Common myeloid progenitor, CD34-positive (primary cell): ENCODE measurements around the gene TMEM144.
"Not testable (repeated sequence)": the region's sequence is repeated elsewhere in the genome, so short reads cannot be mapped to it uniquely, and the experiment has no call there.

Experiments
- CTCF ChIA-PET: fragments of 350-600 bp; sonication (Branson Sonifier 250); formaldehyde crosslinking; loops from one replicate; lab custom pipeline; 2021; ENCODE audit warnings: antibody characterized with exemption; lab: Charles Lee
- POLR2A ChIA-PET: fragments of 350-600 bp; sonication (Branson Sonifier 250); formaldehyde crosslinking; loops from one replicate; lab custom pipeline; 2021; ENCODE audit warnings: antibody characterized with exemption; lab: Charles Lee
- DNase-seq, 3 donors: peaks; one replicate each; pipeline versions ENCODE4 v3.0.0 to v3.0.0-alpha.2; 2013
- H3K27ac ChIP-seq, 2 experiments: 1 replicate in 1 of 2; 2 replicates in 1 of 2; pipeline ENCODE4 v1.7.0; 2013; ENCODE audit warnings: inconsistent platforms in 2 of 2, low read length in 2 of 2, mild to moderate bottlenecking in 2 of 2, low read depth in 1 of 2, moderate library complexity in 1 of 2; ENCODE audit not compliant: severe bottlenecking in 2 of 2, insufficient read depth in 1 of 2, poor library complexity in 1 of 2
- H3K27me3 ChIP-seq, 5 experiments: replicated peaks in 2 of 5; 1 replicate in 3 of 5; 2 replicates in 2 of 5; pipeline versions ENCODE4 v1.6.1 to v1.7.0; 2013; ENCODE audit warnings: low read length in 4 of 5, mild to moderate bottlenecking in 2 of 5, moderate library complexity in 2 of 5, inconsistent platforms in 1 of 5; ENCODE audit not compliant: insufficient read depth in 5 of 5, control insufficient read depth in 4 of 5
- H3K36me3 ChIP-seq, 4 experiments: 1 replicate in 2 of 4; 2 replicates in 2 of 4; pipeline versions ENCODE4 v1.6.1 to v1.7.0; 2013; ENCODE audit warnings: low read length in 3 of 4, control low read depth in 1 of 4, mild to moderate bottlenecking in 1 of 4; ENCODE audit not compliant: control insufficient read depth in 4 of 4, insufficient read depth in 4 of 4
- H3K4me1 ChIP-seq, 4 experiments: 1 replicate in 3 of 4; 2 replicates in 1 of 4; pipeline versions ENCODE4 v1.6.1 to v1.7.1; 2013; ENCODE audit warnings: low read length in 3 of 4, mild to moderate bottlenecking in 3 of 4, control low read depth in 1 of 4, inconsistent platforms in 1 of 4, moderate library complexity in 1 of 4; ENCODE audit not compliant: control insufficient read depth in 4 of 4, insufficient read depth in 4 of 4; ENCODE audit errors: control extremely low read depth in 1 of 4
- H3K4me3 ChIP-seq, 7 experiments: 1 replicate in 4 of 7; 2 replicates in 3 of 7; pipeline versions ENCODE4 v1.5.1 to v1.7.0; 2013; ENCODE audit warnings: mild to moderate bottlenecking in 7 of 7, low read length in 6 of 7, moderate library complexity in 6 of 7, inconsistent platforms in 2 of 7, low read depth in 2 of 7, control low read depth in 1 of 7; ENCODE audit not compliant: insufficient read depth in 4 of 7, control insufficient read depth in 1 of 7; ENCODE audit errors: extremely low read depth in 1 of 7
- H3K9me3 ChIP-seq, 5 experiments: 1 replicate in 4 of 5; 2 replicates in 1 of 5; pipeline versions ENCODE4 v1.6.1 to v1.7.1; 2013; ENCODE audit warnings: low read length in 4 of 5, mild to moderate bottlenecking in 2 of 5, inconsistent platforms in 1 of 5, low read depth in 1 of 5, moderate library complexity in 1 of 5; ENCODE audit not compliant: control insufficient read depth in 4 of 5, insufficient read depth in 2 of 5; ENCODE audit errors: control extremely low read depth in 1 of 5
- WGBS: methylation state at CpG from one replicate; pipeline ENCODE4 v1.1.5; 2013; ENCODE audit not compliant: insufficient coverage; 5-methylcytosine and 5-hydroxymethylcytosine counted together

TMEM144 gene

GRCh38 chr4:158213466-158213865 is 3.2 kb downstream of the TMEM144 start:
- POLR2A ChIA-PET: no interaction called here
- no CpG with 5 or more reads among the region's 2 CpGs for WGBS
- Histone ChIP-seq H3K27me3 (no peaks in the 10 kb centered on the region), H3K9me3 (no peaks in the 10 kb centered on the region), H3K36me3 (peaks cover 0 to 13% (median 4%) of the 10 kb centered on the region in 4 experiments), H3K4me1 (peaks cover 19 to 37% (median 29%) of the 10 kb centered on the region in 4 experiments), H3K27ac (no peak overlapping the region), H3K4me3 (no peak overlapping the region)
- no peak for DNase-seq
- CTCF ChIA-PET: interaction anchor here (0.8 to 1.7 kb wide), 3 partner anchors 18 to 22 kb away, joined by 3 to 4 read pairs (median 3); no protein-coding TSS in a partner anchor

GRCh38 chr4:158214856-158215255 is 4.6 kb downstream of the TMEM144 start:
- Histone ChIP-seq H3K27me3 (no peaks in the 10 kb centered on the region), H3K4me1 (peaks cover 11 to 25% (median 22%) of the 10 kb centered on the region in 4 experiments), H3K36me3 (peaks cover 0 to 15% (median 8%) of the 10 kb centered on the region in 4 experiments), H3K4me3 (no peak overlapping the region), H3K9me3 (no peaks in the 10 kb centered on the region), H3K27ac (no peak overlapping the region)
- ChIA-PET POLR2A (no interaction called here), CTCF (interaction anchor here (1.3 to 2.0 kb wide), 4 partner anchors 13 to 43 kb away, joined by 3 to 6 read pairs (median 4); no protein-coding TSS in a partner anchor)
- no peak for DNase-seq
- WGBS: 100% methylated on average over 1 of the region's 1 CpG

GRCh38 chr4:158217763-158218162 is 7.5 kb downstream of the TMEM144 start:
- CTCF ChIA-PET: interaction anchor here (1.7 kb wide), 1 partner anchor 15 kb away, joined by 5 read pairs; no protein-coding TSS in a partner anchor
- DNase-seq: no peak
- no peak overlapping the region for H3K4me3 ChIP-seq
- H3K36me3 ChIP-seq: peaks cover 2 to 31% (median 20%) of the 10 kb centered on the region in 4 experiments
- POLR2A ChIA-PET: no interaction called here
- H3K4me1 ChIP-seq: peaks cover 1 to 12% (median 8%) of the 10 kb centered on the region in 4 experiments
- no peaks in the 10 kb centered on the region for H3K9me3 ChIP-seq
- no CpG with 5 or more reads among the region's 5 CpGs for WGBS
- H3K27ac ChIP-seq: no peak overlapping the region
- H3K27me3 ChIP-seq: no peaks in the 10 kb centered on the region

- Histone ChIP-seq H3K4me1 (peaks cover 1 to 12% (median 8%) of the 10 kb centered on the region in 4 experiments), H3K27ac (no peak overlapping the region), H3K27me3 (no peaks in the 10 kb centered on the region), H3K4me3 (no peak overlapping the region), H3K9me3 (no peaks in the 10 kb centered on the region), H3K36me3 (peaks cover 2 to 37% (median 13%) of the 10 kb centered on the region in 4 experiments)
- WGBS: 100% methylated on average over 1 of the region's 1 CpG
- ChIA-PET POLR2A (no interaction called here), CTCF (interaction anchor here (1.0 to 2.4 kb wide), 5 partner anchors 15 to 26 kb away, joined by 3 to 7 read pairs (median 4); no protein-coding TSS in a partner anchor)
- no peak for DNase-seq
Measured at GRCh38 chr4:158219623-158220022, 9.3 kb downstream of the TMEM144 start.

GRCh38 chr4:158224318-158224717 is 14.0 kb downstream of the TMEM144 start:
- H3K4me1 ChIP-seq, H3K27ac ChIP-seq, CTCF ChIA-PET, H3K4me3 ChIP-seq, H3K27me3 ChIP-seq, DNase-seq, H3K9me3 ChIP-seq, POLR2A ChIA-PET: not testable (repeated sequence)
- peaks cover 2 to 41% (median 13%) of the 10 kb centered on the region in 4 experiments for H3K36me3 ChIP-seq
- WGBS: 98% methylated on average over 4 of the region's 4 CpGs

- H3K4me3 ChIP-seq, H3K27me3 ChIP-seq, DNase-seq, POLR2A ChIA-PET, H3K9me3 ChIP-seq, H3K4me1 ChIP-seq, H3K27ac ChIP-seq: not testable (repeated sequence)
- 67% methylated on average over 1 of the region's 2 CpGs for WGBS
- CTCF ChIA-PET: interaction anchor here (0.7 to 1.5 kb wide), 3 partner anchors 23 to 31 kb away, joined by 3 read pairs; no protein-coding TSS in a partner anchor
- peaks cover 2 to 40% (median 12%) of the 10 kb centered on the region in 4 experiments for H3K36me3 ChIP-seq
Measured at GRCh38 chr4:158224999-158225398, 14.7 kb downstream of the TMEM144 start.

- POLR2A ChIA-PET, DNase-seq, H3K9me3 ChIP-seq, H3K4me3 ChIP-seq, H3K27ac ChIP-seq, CTCF ChIA-PET, H3K27me3 ChIP-seq: not testable (repeated sequence)
- 96% methylated on average over 4 of the region's 5 CpGs for WGBS
- H3K36me3 ChIP-seq: peaks cover 0 to 22% (median 2%) of the 10 kb centered on the region in 4 experiments
- H3K4me1 ChIP-seq: peaks cover 0 to 12% (median 0%) of the 10 kb centered on the region in 4 experiments
Measured at GRCh38 chr4:158227880-158228279, 17.6 kb downstream of the TMEM144 start.
